H9 (cell line): Measurements from ENCODE around the gene TBC1D3K. TPM values are rescaled to one million over a fixed set of nuclear protein-coding genes. Genes with fewer than 3 reads are reported as not detected.
"Not testable (repeated sequence)": the region's sequence is repeated elsewhere in the genome, so short reads cannot be mapped to it uniquely, and the experiment has no call there.

Experiments
- DNase-seq: peaks from one replicate; pipeline ENCODE4 v3.0.0-alpha.2; 2017
- H2AFZ ChIP-seq: one replicate; pipeline ENCODE4 v1.6.1; 2013; ENCODE audit warnings: mild to moderate bottlenecking, low read length, control low read depth, moderate library complexity
- H2AK5ac ChIP-seq: 2 replicates; pipeline ENCODE4 v1.6.1; 2013; ENCODE audit warnings: low read length, control low read depth, mixed read lengths; ENCODE audit not compliant: insufficient read length
- H2BK120ac ChIP-seq: one replicate; pipeline ENCODE4 v1.6.1; 2013; ENCODE audit warnings: low read depth, mild to moderate bottlenecking, low read length, control low read depth, inconsistent platforms; ENCODE audit not compliant: poor library complexity, severe bottlenecking
- H2BK12ac ChIP-seq: 2 replicates; pipeline ENCODE4 v1.6.1; 2013; ENCODE audit warnings: low read length, control low read depth, mixed read lengths, low read depth; ENCODE audit not compliant: insufficient read length
- H2BK15ac ChIP-seq: 2 replicates; pipeline ENCODE4 v1.6.1; 2013; ENCODE audit warnings: low read depth, low read length, control low read depth
- H2BK20ac ChIP-seq: one replicate; pipeline ENCODE4 v1.6.1; 2013; ENCODE audit warnings: low read depth, mild to moderate bottlenecking, low read length, control low read depth, inconsistent platforms; ENCODE audit not compliant: poor library complexity, severe bottlenecking
- H2BK5ac ChIP-seq: 2 replicates; pipeline ENCODE4 v1.6.1; 2013; ENCODE audit warnings: low read length, control low read depth, mixed read lengths; ENCODE audit not compliant: insufficient read length
- H3K14ac ChIP-seq: 2 replicates; pipeline ENCODE4 v1.6.1; 2013; ENCODE audit warnings: low read length, control low read depth; ENCODE audit not compliant: insufficient read depth
- H3K18ac ChIP-seq: 2 replicates; pipeline ENCODE4 v1.6.1; 2013; ENCODE audit warnings: low read depth, mild to moderate bottlenecking, mixed read lengths, low read length, control low read depth; ENCODE audit not compliant: insufficient read length
- H3K23ac ChIP-seq: 2 replicates; pipeline ENCODE4 v1.6.1; 2013; ENCODE audit warnings: low read length, control low read depth, mixed read lengths, low read depth; ENCODE audit not compliant: insufficient read length
- H3K23me2 ChIP-seq: 2 replicates; pipeline ENCODE4 v1.6.1; 2013; ENCODE audit warnings: low read depth, mild to moderate bottlenecking, mixed read lengths, low read length, control low read depth; ENCODE audit not compliant: insufficient read length, poor library complexity, severe bottlenecking
- H3K27ac ChIP-seq: 2 replicates; pipeline ENCODE4 v1.5.1; 2013; ENCODE audit warnings: low read length, control low read depth, mixed read lengths, low read depth; ENCODE audit not compliant: insufficient read length
- H3K27me3 ChIP-seq: 2 replicates; pipeline ENCODE4 v1.6.1; 2013; ENCODE audit warnings: low read length, control low read depth, inconsistent platforms; ENCODE audit not compliant: insufficient read depth
- H3K4ac ChIP-seq: 2 replicates; pipeline ENCODE4 v1.6.1; 2013; ENCODE audit warnings: low read depth, mild to moderate bottlenecking, control low read depth, inconsistent platforms, low read length, moderate library complexity
- H3K4me1 ChIP-seq: 2 replicates; pipeline ENCODE4 v1.6.1; 2013; ENCODE audit warnings: low read length, control low read depth, inconsistent platforms; ENCODE audit not compliant: insufficient read depth
- H3K4me2 ChIP-seq: 2 replicates; pipeline ENCODE4 v1.6.1; 2013; ENCODE audit warnings: low read length, control low read depth, mixed read lengths; ENCODE audit not compliant: insufficient read length, insufficient read depth
- H3K56ac ChIP-seq: 2 replicates; pipeline ENCODE4 v1.6.1; 2013; ENCODE audit warnings: low read depth, mild to moderate bottlenecking, mixed read lengths, low read length, control low read depth; ENCODE audit not compliant: insufficient read length
- H3K79me1 ChIP-seq: 2 replicates; pipeline ENCODE4 v1.6.1; 2013; ENCODE audit warnings: low read depth, mild to moderate bottlenecking, moderate library complexity, low read length, control low read depth, inconsistent platforms; ENCODE audit not compliant: insufficient read depth, poor library complexity, severe bottlenecking
- H3K79me2 ChIP-seq: 2 replicates; pipeline ENCODE4 v1.6.1; 2013; ENCODE audit warnings: low read length, control low read depth, inconsistent platforms; ENCODE audit not compliant: insufficient read depth
- H3K9ac ChIP-seq: 2 replicates; pipeline ENCODE4 v1.6.1; 2013; ENCODE audit warnings: low read length, control low read depth, mixed read lengths; ENCODE audit not compliant: insufficient read length; ENCODE audit errors: extremely low read depth
- H3K9me3 ChIP-seq: one replicate; pipeline ENCODE4 v1.6.1; 2013; ENCODE audit warnings: low read depth, low read length, inconsistent platforms; ENCODE audit not compliant: control insufficient read depth
- H3T11ph ChIP-seq: one replicate; pipeline ENCODE4 v1.6.1; 2013; ENCODE audit warnings: mild to moderate bottlenecking, low read length, control low read depth, inconsistent platforms
- H4K20me1 ChIP-seq: one replicate; pipeline ENCODE4 v1.6.1; 2013; ENCODE audit not compliant: control insufficient read depth, insufficient read length, insufficient read depth
- H4K5ac ChIP-seq: 2 replicates; pipeline ENCODE4 v1.6.1; 2013; ENCODE audit warnings: low read depth, mild to moderate bottlenecking, mixed read lengths, low read length, control low read depth; ENCODE audit not compliant: insufficient read length
- H4K8ac ChIP-seq: replicated peaks from 2 replicates; pipeline ENCODE4 v1.6.1; 2013; ENCODE audit warnings: low read length, control low read depth, mixed read lengths, low read depth; ENCODE audit not compliant: insufficient read length
- H4K91ac ChIP-seq: 2 replicates; pipeline ENCODE4 v1.6.1; 2013; ENCODE audit warnings: low read depth, mild to moderate bottlenecking, moderate library complexity, mixed read lengths, low read length, control low read depth; ENCODE audit not compliant: insufficient read length
- H3K27ac Mint-ChIP-seq, 3 experiments: 2 replicates in 2 of 3; 3 replicates in 1 of 3; pipeline ENCODE4 v1.8.0; 2020 to 2021; ENCODE audit warnings: mixed read lengths in 3 of 3, mild to moderate bottlenecking in 1 of 3, moderate library complexity in 1 of 3
- H3K27me3 Mint-ChIP-seq: 2 replicates; pipeline ENCODE4 v1.8.0; 2021; ENCODE audit warnings: low read depth, mild to moderate bottlenecking, moderate library complexity, mixed read lengths
- H3K36me3 Mint-ChIP-seq, 3 experiments: 2 replicates in 2 of 3; 3 replicates in 1 of 3; pipeline ENCODE4 v1.8.0; 2020 to 2021; ENCODE audit warnings: low read depth in 3 of 3, mixed read lengths in 3 of 3; ENCODE audit not compliant: insufficient read depth in 1 of 3
- H3K4me1 Mint-ChIP-seq, 2 experiments: 2 replicates each; pipeline ENCODE4 v1.8.0; 2020; ENCODE audit warnings: mixed read lengths in 2 of 2
- H3K4me3 Mint-ChIP-seq, 2 experiments: 2 replicates in 1 of 2; 3 replicates in 1 of 2; pipeline ENCODE4 v1.8.0; 2020 to 2021; ENCODE audit warnings: mild to moderate bottlenecking in 2 of 2, mixed read lengths in 2 of 2, moderate library complexity in 1 of 2
- H3K9me3 Mint-ChIP-seq, 2 experiments: 2 replicates in 1 of 2; 3 replicates in 1 of 2; pipeline ENCODE4 v1.8.0; 2020; ENCODE audit warnings: mild to moderate bottlenecking in 2 of 2, mixed read lengths in 2 of 2, moderate library complexity in 1 of 2
- whole genome bisulfite sequencing: extraction: QIAGEN DNeasy Blood & Tissue Kit; methylation state at CpG from one replicate; pipeline ENCODE4 v1.1.7; 2013; ENCODE audit warnings: missing lambda C conversion rate, low lambda C conversion rate, mixed read lengths; ENCODE audit not compliant: insufficient read length; ENCODE audit errors: extremely low coverage; 5-methylcytosine and 5-hydroxymethylcytosine counted together
- long read RNA-seq: library from polyadenylated mRNA; unstranded; transcript quantifications from one replicate; pipeline ENCODE4 v2.0.0, GENCODE V29; 2020
- total RNA-seq: library from RNA; stranded (reverse); gene quantifications from 2 replicates; pipeline ENCODE4 v1.2.1, GENCODE V29; 2021

Gene TBC1D3K
- total RNA-seq = not detected in 2 replicates
- long read RNA-seq = 0 reads

GRCh38 chr17:37924115-37924514, at the start of gene TBC1D3K:
Gene TBC1D3K, plus strand, starts transcription at chr17:37924415. Its CDS starts 1,585 bp downstream, at chr17:37926000.
- H3K79me1 ChIP-seq, H3K27ac ChIP-seq, H4K5ac ChIP-seq, H4K20me1 ChIP-seq, H3K27me3 Mint-ChIP-seq, H3K27ac Mint-ChIP-seq, H3K18ac ChIP-seq, H3K27me3 ChIP-seq, H3K23ac ChIP-seq, H3K4me1 Mint-ChIP-seq, H3K4me1 ChIP-seq, H2AK5ac ChIP-seq, H2BK5ac ChIP-seq, H2AFZ ChIP-seq, H3K14ac ChIP-seq, H2BK20ac ChIP-seq, H3K23me2 ChIP-seq, H3T11ph ChIP-seq, H3K56ac ChIP-seq, H3K4me2 ChIP-seq, DNase-seq, H3K4me3 Mint-ChIP-seq, H2BK120ac ChIP-seq, H3K9ac ChIP-seq, H3K4ac ChIP-seq, H2BK12ac ChIP-seq, H4K91ac ChIP-seq, H4K8ac ChIP-seq, H3K9me3 Mint-ChIP-seq, H3K36me3 Mint-ChIP-seq, H3K9me3 ChIP-seq, H3K79me2 ChIP-seq, H2BK15ac ChIP-seq: not testable (repeated sequence)
- no CpG with 5 or more reads among the region's 10 CpGs for WGBS
